HL-60/S4 (cell line): ENCODE measurements around the gene GPHA2.

ENCODE experiments used
- in situ Hi-C: fragments of 300-500 bp; cut with MboI; formaldehyde crosslinking; loops from 2 replicates; pipeline ENCODE4 v1.14.3; 2022; ENCODE audit warnings: low sequenced_read_pairs

Gene GPHA2

GRCh38 chr11:64892838-64893193 is 42.9 kb downstream of the GPHA2 start:
- in situ Hi-C loops: loop anchor here (5.0 kb wide), 1 partner anchor 46 kb away; no protein-coding TSS in a partner anchor

- in situ Hi-C loops: loop anchor here (5.0 kb wide), 1 partner anchor 45 kb away; no protein-coding TSS in a partner anchor
Measured at GRCh38 chr11:64892411-64892831, 43.3 kb downstream of the GPHA2 start.

GRCh38 chr11:64891880-64892279 is 43.8 kb downstream of the GPHA2 start:
- in situ Hi-C loops: loop anchor here (5.0 kb wide), 1 partner anchor 45 kb away; no protein-coding TSS in a partner anchor

- in situ Hi-C loops: loop anchor here (5.0 kb wide), 1 partner anchor 44 kb away; no protein-coding TSS in a partner anchor
Measured at GRCh38 chr11:64891215-64891848, 44.4 kb downstream of the GPHA2 start.

GRCh38 chr11:64890522-64890939 is 45.2 kb downstream of the GPHA2 start:
- in situ Hi-C loops: loop anchor here (5.0 kb wide), 1 partner anchor 43 kb away; no protein-coding TSS in a partner anchor

GRCh38 chr11:64888729-64889511 is 46.8 kb downstream of the GPHA2 start:
- in situ Hi-C loops: no loop called here

- in situ Hi-C loops: no loop called here
Measured at GRCh38 chr11:64888406-64888728, 47.3 kb downstream of the GPHA2 start.

GRCh38 chr11:64887757-64888405 is 47.8 kb downstream of the GPHA2 start:
- in situ Hi-C loops: no loop called here

- in situ Hi-C loops: no loop called here
Measured at GRCh38 chr11:64887234-64887756, 48.4 kb downstream of the GPHA2 start.

- in situ Hi-C loops: no loop called here
Measured at GRCh38 chr11:64885367-64886286, 50.1 kb downstream of the GPHA2 start.
